Measurements from ENCODE around the gene GRM5.

GRCh38 chr11:88538098-88538497 is 527.7 kb downstream of the GRM5 start:
- TF ChIP-seq CTCF (IDR thresholded peaks at IDR 0.05): no peak
- TF ChIP-seq POLR2A (IDR thresholded peaks at IDR 0.05): no peak
- TF ChIP-seq POLR2AphosphoS5 (IDR thresholded peaks at IDR 0.05): no peak
